ENCODE data around the gene ATP8B2. TPM values are rescaled to one million over a fixed set of nuclear protein-coding genes. Genes with fewer than 3 reads are reported as not detected.
A peak's percentile ranks its signal among the peaks of the same experiment; 100 is the strongest.

The ATP8B2 gene
- total RNA-seq, 2 experiments from 2014 or later, result 28.2 to 28.7 TPM

- H3K36me3 Mint-ChIP-seq (ENCODE audit: low read depth), result peaks cover 11% of the 10 kb centered on the region
- H3K27ac Mint-ChIP-seq, result peak overlapping the region; percentile 94
- DNase-seq, result peak; percentile 33
- peaks cover 52% of the 10 kb centered on the region for H3K4me1 Mint-ChIP-seq (ENCODE audit: low read depth)
- intact Hi-C loops (cut with micrococcal nuclease), result loop anchor here (1.0 to 10.0 kb wide), 8 partner anchors 8 to 678 kb away; partner anchors contain the start of genes ADAR, PMVK, RPS27 and ZBTB7B
- no peaks in the 10 kb centered on the region for H3K27me3 Mint-ChIP-seq (ENCODE audit: low read depth)
- CTCF ChIA-PET, result interaction anchor here (0.9 to 14.4 kb wide), 6 partner anchors 9 to 219 kb away, joined by 3 to 234 read pairs (median 4); no protein-coding TSS in a partner anchor
- H3K9me3 Mint-ChIP-seq, result no peaks in the 10 kb centered on the region
- peak overlapping the region; percentile 98 for H3K4me3 Mint-ChIP-seq
Observed at GRCh38 chr1:154326546-154327465, 1.5 kb downstream of the ATP8B2 start.

- H3K4me1 Mint-ChIP-seq (ENCODE audit: low read depth), result peaks cover 58% of the 10 kb centered on the region
- H3K9me3 Mint-ChIP-seq, result no peaks in the 10 kb centered on the region
- H3K27ac Mint-ChIP-seq, result peak overlapping the region; percentile 75
- no peaks in the 10 kb centered on the region for H3K27me3 Mint-ChIP-seq (ENCODE audit: low read depth)
- DNase-seq, result peak; percentile 57
- peak overlapping the region; percentile 75 for H3K4me3 Mint-ChIP-seq
- CTCF ChIA-PET, result interaction anchor here (0.9 to 14.4 kb wide), 5 partner anchors 8 to 383 kb away, joined by 3 to 234 read pairs (median 4); no protein-coding TSS in a partner anchor
- H3K36me3 Mint-ChIP-seq (ENCODE audit: low read depth), result peaks cover 11% of the 10 kb centered on the region
- intact Hi-C loops (cut with micrococcal nuclease), result loop anchor here (1.0 to 10.0 kb wide), 8 partner anchors 15 to 677 kb away; partner anchors contain the start of genes ADAR, PMVK, RPS27 and UBAP2L
Observed at GRCh38 chr1:154327466-154328317, 2.4 kb downstream of the ATP8B2 start.

- no peak overlapping the region for H3K27ac Mint-ChIP-seq
- no peaks in the 10 kb centered on the region for H3K27me3 Mint-ChIP-seq (ENCODE audit: low read depth)
- peaks cover 58% of the 10 kb centered on the region for H3K4me1 Mint-ChIP-seq (ENCODE audit: low read depth)
- peak; percentile 84 for DNase-seq
- CTCF ChIA-PET, result interaction anchor here (0.6 to 14.4 kb wide), 12 partner anchors 8 to 384 kb away, joined by 3 to 234 read pairs (median 4); no protein-coding TSS in a partner anchor
- H3K9me3 Mint-ChIP-seq, result no peaks in the 10 kb centered on the region
- H3K36me3 Mint-ChIP-seq (ENCODE audit: low read depth), result peaks cover 15% of the 10 kb centered on the region
- intact Hi-C loops (cut with micrococcal nuclease), result loop anchor here (1.0 to 10.0 kb wide), 5 partner anchors 108 to 676 kb away; partner anchors contain the start of genes ADAR, PMVK, RPS27 and UBAP2L
- H3K4me3 Mint-ChIP-seq, result peak overlapping the region; percentile 75
Observed at GRCh38 chr1:154328318-154329151, 3.2 kb downstream of the ATP8B2 start.

DNA sequence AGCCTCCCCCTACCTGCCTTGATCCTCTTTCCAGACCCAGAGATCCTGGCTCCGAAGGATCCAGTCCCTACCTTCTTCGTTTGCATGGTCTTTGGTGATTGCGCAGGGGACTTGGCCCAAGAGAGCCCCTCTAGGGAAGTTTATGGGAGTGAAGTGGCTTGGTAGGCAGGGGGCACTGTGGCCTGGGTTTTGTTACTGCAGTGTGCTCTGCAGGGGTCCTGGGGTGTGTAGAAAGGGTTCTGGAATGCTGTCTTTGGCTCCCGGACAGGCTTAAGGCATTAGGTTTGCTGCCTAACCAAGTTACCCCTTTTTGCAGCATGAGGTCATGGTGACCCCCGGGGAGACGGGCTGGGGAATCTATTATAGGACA, 3.8 kb downstream of the ATP8B2 start:
- H3K9me3 Mint-ChIP-seq, result no peaks in the 10 kb centered on the region
- CTCF ChIA-PET, result interaction anchor here (0.6 to 14.4 kb wide), 15 partner anchors 9 to 322 kb away, joined by 3 to 234 read pairs (median 4); partner anchors contain the start of gene IL6R
- H3K4me3 Mint-ChIP-seq, result peak overlapping the region; percentile 68
- intact Hi-C loops (cut with micrococcal nuclease), result loop anchor here (5.0 to 10.0 kb wide), 4 partner anchors 278 to 676 kb away; partner anchors contain the start of genes ADAR, PMVK, RPS27 and ZBTB7B
- H3K4me1 Mint-ChIP-seq (ENCODE audit: low read depth), result peaks cover 60% of the 10 kb centered on the region
- peaks cover 19% of the 10 kb centered on the region for H3K36me3 Mint-ChIP-seq (ENCODE audit: low read depth)
- no peak for DNase-seq
- H3K27ac Mint-ChIP-seq, result peak overlapping the region; percentile 79
- no peaks in the 10 kb centered on the region for H3K27me3 Mint-ChIP-seq (ENCODE audit: low read depth)

GRCh38 chr1:154329551-154330131, 4.3 kb downstream of the ATP8B2 start:
- Mint-ChIP-seq H3K4me1 (ENCODE audit: low read depth) (peaks cover 60% of the 10 kb centered on the region), H3K36me3 (ENCODE audit: low read depth) (peaks cover 21% of the 10 kb centered on the region), H3K9me3 (no peaks in the 10 kb centered on the region), H3K4me3 (peak overlapping the region; percentile 68), H3K27me3 (ENCODE audit: low read depth) (no peaks in the 10 kb centered on the region), H3K27ac (peak overlapping the region; percentile 79)
- CTCF ChIA-PET, result interaction anchor here (0.6 to 14.4 kb wide), 15 partner anchors 9 to 322 kb away, joined by 3 to 234 read pairs (median 4); partner anchors contain the start of gene IL6R
- intact Hi-C loops (cut with micrococcal nuclease), result loop anchor here (1.0 to 10.0 kb wide), 5 partner anchors 14 to 675 kb away; partner anchors contain the start of genes ADAR, PMVK, RPS27 and ZBTB7B
- peak; percentile 64 for DNase-seq

GRCh38 chr1:154330669-154331068, 5.3 kb downstream of the ATP8B2 start:
- Mint-ChIP-seq H3K4me1 (ENCODE audit: low read depth) (peaks cover 68% of the 10 kb centered on the region), H3K4me3 (no peak overlapping the region), H3K27me3 (ENCODE audit: low read depth) (no peaks in the 10 kb centered on the region), H3K27ac (peak overlapping the region; percentile 79), H3K9me3 (no peaks in the 10 kb centered on the region), H3K36me3 (ENCODE audit: low read depth) (peaks cover 23% of the 10 kb centered on the region)
- no peak for DNase-seq
- CTCF ChIA-PET, result interaction anchor here (14.4 kb wide), 1 partner anchor 17 kb away, joined by 234 read pairs; no protein-coding TSS in a partner anchor
- intact Hi-C loops (cut with micrococcal nuclease), result loop anchor here (1.0 kb wide), 1 partner anchor 13 kb away; no protein-coding TSS in a partner anchor

- CTCF ChIA-PET, result interaction anchor here (0.6 to 14.4 kb wide), 44 partner anchors 10 to 814 kb away, joined by 3 to 234 read pairs (median 4); partner anchors contain the start of genes ATP8B2, HAX1 and TPM3
- intact Hi-C loops (cut with micrococcal nuclease), result loop anchor here (1.0 to 2.0 kb wide), 4 partner anchors 8 to 148 kb away; partner anchors contain the start of gene HAX1
- Mint-ChIP-seq H3K27ac (peak overlapping the region; percentile 88), H3K36me3 (ENCODE audit: low read depth) (peaks cover 37% of the 10 kb centered on the region), H3K27me3 (ENCODE audit: low read depth) (no peaks in the 10 kb centered on the region), H3K9me3 (no peaks in the 10 kb centered on the region), H3K4me3 (no peak overlapping the region), H3K4me1 (ENCODE audit: low read depth) (peaks cover 67% of the 10 kb centered on the region)
- DNase-seq, result no peak
Observed at GRCh38 chr1:154334079-154335024, 9.0 kb downstream of the ATP8B2 start.

DNA sequence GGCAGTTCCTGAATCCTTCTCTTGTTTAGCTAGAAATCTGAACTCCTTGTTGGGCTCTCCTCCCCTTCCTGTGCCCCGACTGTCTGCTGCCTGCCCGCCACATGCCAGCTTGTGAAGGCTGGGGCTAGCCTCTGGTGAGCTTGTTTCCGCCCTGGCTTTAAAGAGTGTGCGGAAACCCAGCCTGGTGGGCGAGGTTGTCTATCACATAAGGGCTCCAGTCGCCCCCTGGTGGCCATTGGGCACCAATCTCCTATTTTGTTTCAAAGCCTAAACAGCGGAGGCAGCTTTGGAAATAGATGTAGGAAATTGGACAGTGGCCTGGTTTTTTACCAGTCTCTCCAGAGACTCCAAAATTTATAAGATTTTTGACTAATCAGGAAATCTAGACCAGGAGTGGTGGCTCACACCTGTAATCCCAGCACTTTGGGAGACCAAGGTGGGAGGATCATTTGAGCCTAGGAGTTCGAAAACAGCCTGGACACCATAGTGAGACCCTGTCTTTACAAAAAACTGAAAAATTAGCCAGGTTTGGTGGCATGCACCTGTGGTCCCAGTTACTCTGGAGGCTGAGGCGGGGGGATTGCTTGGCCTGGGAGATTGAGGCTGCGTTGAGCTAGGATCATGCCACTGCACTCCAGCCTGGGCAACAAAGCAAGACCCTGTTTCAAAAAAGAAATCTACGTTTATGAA, 9.8 kb downstream of the ATP8B2 start:
- no peaks in the 10 kb centered on the region for H3K9me3 Mint-ChIP-seq
- peak overlapping the region; percentile 88 for H3K27ac Mint-ChIP-seq
- H3K36me3 Mint-ChIP-seq (ENCODE audit: low read depth), result peaks cover 36% of the 10 kb centered on the region
- no peaks in the 10 kb centered on the region for H3K27me3 Mint-ChIP-seq (ENCODE audit: low read depth)
- intact Hi-C loops (cut with micrococcal nuclease), result loop anchor here (1.0 to 2.0 kb wide), 4 partner anchors 9 to 149 kb away; partner anchors contain the start of gene HAX1
- peaks cover 62% of the 10 kb centered on the region for H3K4me1 Mint-ChIP-seq (ENCODE audit: low read depth)
- peak overlapping the region; percentile 30 for H3K4me3 Mint-ChIP-seq
- peak; percentile 97 for DNase-seq
- CTCF ChIA-PET, result interaction anchor here (0.6 to 14.4 kb wide), 48 partner anchors 11 to 813 kb away, joined by 3 to 234 read pairs (median 4); partner anchors contain the start of genes ATP8B2, HAX1 and TPM3

GRCh38 chr1:154337253-154337894, 12.0 kb downstream of the ATP8B2 start:
- CTCF ChIA-PET, result interaction anchor here (0.9 to 8.4 kb wide), 4 partner anchors 13 to 100 kb away, joined by 3 to 143 read pairs (median 3); partner anchors contain the start of gene ATP8B2
- Mint-ChIP-seq H3K27ac (peak overlapping the region; percentile 85), H3K9me3 (no peaks in the 10 kb centered on the region), H3K36me3 (ENCODE audit: low read depth) (peaks cover 50% of the 10 kb centered on the region), H3K4me1 (ENCODE audit: low read depth) (peaks cover 67% of the 10 kb centered on the region), H3K4me3 (no peak overlapping the region), H3K27me3 (ENCODE audit: low read depth) (no peaks in the 10 kb centered on the region)
- intact Hi-C loops (cut with micrococcal nuclease), result no loop called here
- DNase-seq, result no peak
